Raji (cell line): ENCODE measurements around the gene TJAP1.

Experiments used
- POLR2A ChIP-seq: IDR thresholded peaks from 2 replicates; pipeline ENCODE4 v1.6.1; 2011; ENCODE audit warnings: low read depth, low read length, control low read depth; ENCODE audit not compliant: insufficient read depth

The TJAP1 gene

GRCh38 chr6:43522547-43523261 lies 45.3 kb downstream of the TJAP1 start:
- TF ChIP-seq POLR2A, result no peak

- TF ChIP-seq POLR2A, result no peak
Measured at GRCh38 chr6:43523284-43523683, 45.9 kb downstream of the TJAP1 start.

GRCh38 chr6:43524483-43524961 lies 47.2 kb downstream of the TJAP1 start:
- TF ChIP-seq POLR2A, result no peak

- no peak for TF ChIP-seq POLR2A
Measured at GRCh38 chr6:43532201-43532600, 54.8 kb downstream of the TJAP1 start.

- TF ChIP-seq POLR2A, result no peak
Measured at GRCh38 chr6:43540507-43540906, 63.1 kb downstream of the TJAP1 start.

GRCh38 chr6:43541774-43542471 lies 64.6 kb downstream of the TJAP1 start:
- TF ChIP-seq POLR2A, result no peak

- no peak for TF ChIP-seq POLR2A
Measured at GRCh38 chr6:43544461-43544860, 67.1 kb downstream of the TJAP1 start.

GRCh38 chr6:43547222-43547621 lies 69.9 kb downstream of the TJAP1 start:
- no peak for TF ChIP-seq POLR2A
